ENCODE results near the gene NOS1.

DNA sequence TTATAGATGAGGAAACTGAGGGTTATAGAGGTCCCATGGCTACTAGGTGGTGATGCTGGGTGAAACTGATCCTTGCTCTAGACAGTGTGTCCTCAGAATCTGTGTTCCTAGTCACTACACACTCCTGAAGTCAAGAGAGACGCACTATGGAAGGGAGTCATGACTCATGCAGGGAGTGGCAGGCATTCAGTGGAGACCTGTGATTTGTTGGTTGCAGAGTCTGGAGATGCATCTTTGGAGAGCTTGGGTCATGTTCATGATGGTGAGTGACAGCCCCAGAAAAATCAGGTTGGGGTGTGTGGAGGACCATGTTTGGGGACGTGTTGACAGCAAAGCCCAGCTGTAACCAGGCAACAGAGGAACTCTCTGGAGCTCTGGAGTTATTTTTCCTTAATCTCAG is 133.2 kb downstream of the NOS1 start:
- TF ChIP-seq, protein P1, sequence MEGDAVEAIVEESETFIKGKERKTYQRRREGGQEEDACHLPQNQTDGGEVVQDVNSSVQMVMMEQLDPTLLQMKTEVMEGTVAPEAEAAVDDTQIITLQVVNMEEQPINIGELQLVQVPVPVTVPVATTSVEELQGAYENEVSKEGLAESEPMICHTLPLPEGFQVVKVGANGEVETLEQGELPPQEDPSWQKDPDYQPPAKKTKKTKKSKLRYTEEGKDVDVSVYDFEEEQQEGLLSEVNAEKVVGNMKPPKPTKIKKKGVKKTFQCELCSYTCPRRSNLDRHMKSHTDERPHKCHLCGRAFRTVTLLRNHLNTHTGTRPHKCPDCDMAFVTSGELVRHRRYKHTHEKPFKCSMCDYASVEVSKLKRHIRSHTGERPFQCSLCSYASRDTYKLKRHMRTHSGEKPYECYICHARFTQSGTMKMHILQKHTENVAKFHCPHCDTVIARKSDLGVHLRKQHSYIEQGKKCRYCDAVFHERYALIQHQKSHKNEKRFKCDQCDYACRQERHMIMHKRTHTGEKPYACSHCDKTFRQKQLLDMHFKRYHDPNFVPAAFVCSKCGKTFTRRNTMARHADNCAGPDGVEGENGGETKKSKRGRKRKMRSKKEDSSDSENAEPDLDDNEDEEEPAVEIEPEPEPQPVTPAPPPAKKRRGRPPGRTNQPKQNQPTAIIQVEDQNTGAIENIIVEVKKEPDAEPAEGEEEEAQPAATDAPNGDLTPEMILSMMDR (conservative IDR thresholded peaks at IDR 0.05 in 1 of 2, IDR thresholded peaks at IDR 0.05 in 1 of 2; ENCODE audit: extremely low read depth in 1 of 2, insufficient read depth in 1 of 2, low read depth in 1 of 2, low read length in 2 of 2): no peak
- no peak for TF ChIP-seq EZH2 (IDR thresholded peaks at IDR 0.05; ENCODE audit: borderline replicate concordance, low read length)
